A549 (cell line): ENCODE data around the gene RBM41. TPM values are rescaled to one million over a fixed set of nuclear protein-coding genes. Genes with fewer than 3 reads are reported as not detected.
A peak's percentile ranks its signal among the peaks of the same experiment; 100 is the strongest.

Experiments
- ATAC-seq, 2 experiments: fragments of 200-7000 bp in 1 of 2; fragments of >200 bp in 1 of 2; cut with Nextera tagmentation in 1 of 2; cut with Tn5 transposase in 1 of 2; 3 replicates each; pipeline versions ENCODE4 v1.8.0 to v1.9.1; 2018 to 2020; ENCODE audit warnings: mild to moderate bottlenecking in 1 of 2, moderate library complexity in 1 of 2
- CTCF ChIA-PET: fragments of 300-600 bp; sonication (Branson Sonifier 250); formaldehyde crosslinking; extraction: SDS; loops from one replicate; lab custom pipeline; 2021; ENCODE audit warnings: antibody characterized with exemption, inconsistent platforms; lab: Yijun Ruan, JAX
- POLR2A ChIA-PET: fragments of 350-600 bp; formaldehyde crosslinking; extraction: SDS; loops from one replicate; lab custom pipeline; 2021; ENCODE audit warnings: antibody characterized with exemption, inconsistent platforms; lab: Yijun Ruan, JAX
- DNase-seq, 2 experiments: peaks; one replicate each; pipeline versions ENCODE4 v3.0.0 to v3.0.0-alpha.2; 2011 to 2016; ENCODE audit warnings: low read depth in 1 of 2, low spot score in 1 of 2
- FAIRE-seq: peaks from 2 replicates; lab custom pipeline; 2011; peaks lifted over from hg19 to GRCh38; lab: Jason Lieb, UNC
- H3K27ac ChIP-seq, 2 experiments: fragments of >200 bp; sonication (Bioruptor Twin); formaldehyde crosslinking; 3 replicates each; pipeline ENCODE4 v1.5.1; 2016 to 2017
- H3K4me1 ChIP-seq: fragments of >200 bp; sonication (Bioruptor Twin); formaldehyde crosslinking; 3 replicates; pipeline ENCODE4 v1.6.1; 2016
- H3K4me2 ChIP-seq: fragments of >200 bp; sonication (Bioruptor Twin); formaldehyde crosslinking; 3 replicates; pipeline ENCODE4 v1.6.1; 2016
- H3K4me3 ChIP-seq: fragments of >200 bp; sonication (Bioruptor Twin); formaldehyde crosslinking; 3 replicates; pipeline ENCODE4 v1.5.1; 2016
- H3K9me3 ChIP-seq: fragments of >200 bp; sonication (Bioruptor Twin); formaldehyde crosslinking; 3 replicates; pipeline ENCODE4 v1.6.1; 2016
- CBX2 ChIP-seq: fragments of 200-600 bp; sonication (generic); IDR thresholded peaks from 2 replicates; pipeline ENCODE4 v1.6.1; 2016; ENCODE audit warnings: low read depth, mild to moderate bottlenecking, borderline replicate concordance
- CEBPB ChIP-seq, 2 experiments: fragments of >200 bp in 1 of 2; sonication (Bioruptor Twin) in 1 of 2; formaldehyde crosslinking in 1 of 2; IDR thresholded peaks; 2 replicates each; pipeline ENCODE4 v1.6.1; 2012 to 2016
- EHMT2 ChIP-seq: fragments of 200-600 bp; sonication (generic); IDR thresholded peaks from 2 replicates; pipeline ENCODE4 v1.6.1; 2016; ENCODE audit warnings: antibody characterized with exemption, low read depth, mild to moderate bottlenecking, moderate library complexity
- HDAC2 ChIP-seq: fragments of 200-600 bp; sonication (generic); IDR thresholded peaks from 2 replicates; pipeline ENCODE4 v1.6.1; 2016
- HEYL ChIP-seq: fragments of 250-450 bp; sonication (Bioruptor Pico); IDR thresholded peaks from 2 replicates; pipeline ENCODE4 v1.8.0; 2021; ENCODE audit warnings: mild to moderate bottlenecking, moderate library complexity
- HOXB5 ChIP-seq: fragments of 250-450 bp; sonication (Bioruptor Pico); IDR thresholded peaks from 2 replicates; pipeline ENCODE4 v1.5.0; 2020; ENCODE audit warnings: mild to moderate bottlenecking, moderate library complexity
- KDM1A ChIP-seq: fragments of 200-600 bp; sonication (generic); IDR thresholded peaks from 2 replicates; pipeline ENCODE4 v1.6.1; 2016; ENCODE audit warnings: low read depth, mild to moderate bottlenecking
- MAFK ChIP-seq: fragments of 450-650 bp; IDR thresholded peaks from 2 replicates; pipeline ENCODE4 v1.6.1; 2014; ENCODE audit not compliant: partially characterized antibody
- NFE2L2 ChIP-seq: fragments of 150-350 bp; conservative IDR thresholded peaks from 2 replicates; pipeline ENCODE4 v1.6.1; 2014; ENCODE audit warnings: low read length
- NPAS2 ChIP-seq: fragments of 250-450 bp; sonication (Bioruptor Pico); IDR thresholded peaks from 2 replicates; pipeline ENCODE4 v1.8.0; 2022; ENCODE audit warnings: mild to moderate bottlenecking, moderate library complexity, borderline replicate concordance
- PHF8 ChIP-seq: fragments of 200-600 bp; sonication (generic); IDR thresholded peaks from 2 replicates; pipeline ENCODE4 v1.6.1; 2016; ENCODE audit warnings: low read depth, mild to moderate bottlenecking, antibody characterized with exemption, moderate library complexity, borderline replicate concordance
- SMC3 ChIP-seq: fragments of >200 bp; sonication (Bioruptor Twin); formaldehyde crosslinking; IDR thresholded peaks from 3 replicates; pipeline ENCODE4 v1.6.1; 2018; ENCODE audit warnings: inconsistent platforms
- TFCP2L1 ChIP-seq: fragments of 250-450 bp; sonication (Bioruptor Pico); IDR thresholded peaks from 2 replicates; pipeline ENCODE4 v1.5.0; 2021; ENCODE audit warnings: mild to moderate bottlenecking
- WGBS: methylation state at CpG from one replicate; pipeline ENCODE4 v1.1.6; 2017; ENCODE audit errors: missing lambda C conversion rate; 5-methylcytosine and 5-hydroxymethylcytosine counted together
- polyA plus RNA-seq, 4 experiments: library from polyadenylated mRNA; depleted of rRNA in 3 of 4; stranded (reverse); fragments of >200 nt; fragmentation: RNase III in 1 of 4; extraction: RNeasy Plus Mini Kit Qiagen cat#74134 plus additional on column Dnase treatment in 1 of 4; gene quantifications; 2 replicates in 3 of 4; 3 replicates in 1 of 4; pipeline ENCODE4 v1.2.3, GENCODE V29; 2011 to 2017
- TF ChIP-seq, protein P1 (sequence below): fragments of 250-450 bp; sonication (Bioruptor Pico); IDR thresholded peaks from 2 replicates; pipeline ENCODE4 v1.5.0; 2021; ENCODE audit warnings: mild to moderate bottlenecking, moderate library complexity, borderline replicate concordance
- TF ChIP-seq, protein P2 (sequence below): fragments of 200-600 bp; sonication (generic); IDR thresholded peaks from 2 replicates; pipeline ENCODE4 v1.6.1; 2016; ENCODE audit warnings: antibody characterized with exemption, mild to moderate bottlenecking, moderate library complexity
- TF ChIP-seq, protein P3 (sequence below): IDR thresholded peaks from 2 replicates; pipeline ENCODE4 v1.6.1; 2012; ENCODE audit warnings: low read depth, borderline replicate concordance
- TF ChIP-seq, protein P4 (sequence below): fragments of >200 bp; sonication (Bioruptor Twin); formaldehyde crosslinking; IDR thresholded peaks from 2 replicates; pipeline ENCODE4 v1.6.1; 2016

RBM41 gene
- polyA plus RNA-seq, 2 of the 4 experiments (the other 2 are of a cell fraction), result 17.7 to 25.8 TPM

DNA sequence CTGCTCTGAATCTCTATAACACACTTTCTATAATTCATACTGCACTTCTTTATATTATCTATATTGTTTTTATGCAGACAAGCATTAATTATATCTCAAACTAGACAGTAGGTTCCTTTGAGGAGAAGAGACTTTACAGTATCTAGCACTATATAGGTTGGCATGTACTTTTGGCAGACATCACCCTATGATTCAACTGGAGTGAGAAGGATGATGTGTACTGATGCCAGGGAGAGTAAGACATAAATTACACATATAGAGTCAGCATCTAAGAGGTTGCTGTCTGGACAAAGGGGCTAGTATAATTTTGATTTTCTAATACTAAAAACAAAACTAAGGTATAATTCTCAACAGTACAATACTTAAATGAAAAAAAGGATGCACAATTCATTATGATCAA is 5.1 kb upstream of the RBM41 start:
- Histone ChIP-seq H3K9me3 (no peaks in the 10 kb centered on the region), H3K4me2 (0 out of 3 replicates have a peak overlapping the region, but pooled peaks have one; percentile 3), H3K4me3 (no peak overlapping the region), H3K4me1 (peaks cover 15% of the 10 kb centered on the region; the same call in 2 of the 3 replicates), H3K27ac (no peak overlapping the region)
- DNase-seq (no peak), ATAC-seq (no peak), FAIRE-seq (no peak)
- ChIA-PET POLR2A (no interaction called here), CTCF (no interaction called here)
- TF ChIP-seq, protein P1, sequence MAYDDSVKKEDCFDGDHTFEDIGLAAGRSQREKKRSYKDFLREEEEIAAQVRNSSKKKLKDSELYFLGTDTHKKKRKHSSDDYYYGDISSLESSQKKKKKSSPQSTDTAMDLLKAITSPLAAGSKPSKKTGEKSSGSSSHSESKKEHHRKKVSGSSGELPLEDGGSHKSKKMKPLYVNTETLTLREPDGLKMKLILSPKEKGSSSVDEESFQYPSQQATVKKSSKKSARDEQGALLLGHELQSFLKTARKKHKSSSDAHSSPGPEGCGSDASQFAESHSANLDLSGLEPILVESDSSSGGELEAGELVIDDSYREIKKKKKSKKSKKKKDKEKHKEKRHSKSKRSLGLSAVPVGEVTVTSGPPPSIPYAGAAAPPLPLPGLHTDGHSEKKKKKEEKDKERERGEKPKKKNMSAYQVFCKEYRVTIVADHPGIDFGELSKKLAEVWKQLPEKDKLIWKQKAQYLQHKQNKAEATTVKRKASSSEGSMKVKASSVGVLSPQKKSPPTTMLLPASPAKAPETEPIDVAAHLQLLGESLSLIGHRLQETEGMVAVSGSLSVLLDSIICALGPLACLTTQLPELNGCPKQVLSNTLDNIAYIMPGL (CRISPR knock-in tag), result no peak
- TF ChIP-seq NPAS2 (no peak), TFCP2L1 (CRISPR knock-in tag) (no peak), HEYL (CRISPR knock-in tag) (no peak), HOXB5 (CRISPR knock-in tag) (no peak), KDM1A (no peak), NFE2L2 (no peak), EHMT2 (no peak), PHF8 (no peak), HDAC2 (no peak)
- TF ChIP-seq, protein P2, sequence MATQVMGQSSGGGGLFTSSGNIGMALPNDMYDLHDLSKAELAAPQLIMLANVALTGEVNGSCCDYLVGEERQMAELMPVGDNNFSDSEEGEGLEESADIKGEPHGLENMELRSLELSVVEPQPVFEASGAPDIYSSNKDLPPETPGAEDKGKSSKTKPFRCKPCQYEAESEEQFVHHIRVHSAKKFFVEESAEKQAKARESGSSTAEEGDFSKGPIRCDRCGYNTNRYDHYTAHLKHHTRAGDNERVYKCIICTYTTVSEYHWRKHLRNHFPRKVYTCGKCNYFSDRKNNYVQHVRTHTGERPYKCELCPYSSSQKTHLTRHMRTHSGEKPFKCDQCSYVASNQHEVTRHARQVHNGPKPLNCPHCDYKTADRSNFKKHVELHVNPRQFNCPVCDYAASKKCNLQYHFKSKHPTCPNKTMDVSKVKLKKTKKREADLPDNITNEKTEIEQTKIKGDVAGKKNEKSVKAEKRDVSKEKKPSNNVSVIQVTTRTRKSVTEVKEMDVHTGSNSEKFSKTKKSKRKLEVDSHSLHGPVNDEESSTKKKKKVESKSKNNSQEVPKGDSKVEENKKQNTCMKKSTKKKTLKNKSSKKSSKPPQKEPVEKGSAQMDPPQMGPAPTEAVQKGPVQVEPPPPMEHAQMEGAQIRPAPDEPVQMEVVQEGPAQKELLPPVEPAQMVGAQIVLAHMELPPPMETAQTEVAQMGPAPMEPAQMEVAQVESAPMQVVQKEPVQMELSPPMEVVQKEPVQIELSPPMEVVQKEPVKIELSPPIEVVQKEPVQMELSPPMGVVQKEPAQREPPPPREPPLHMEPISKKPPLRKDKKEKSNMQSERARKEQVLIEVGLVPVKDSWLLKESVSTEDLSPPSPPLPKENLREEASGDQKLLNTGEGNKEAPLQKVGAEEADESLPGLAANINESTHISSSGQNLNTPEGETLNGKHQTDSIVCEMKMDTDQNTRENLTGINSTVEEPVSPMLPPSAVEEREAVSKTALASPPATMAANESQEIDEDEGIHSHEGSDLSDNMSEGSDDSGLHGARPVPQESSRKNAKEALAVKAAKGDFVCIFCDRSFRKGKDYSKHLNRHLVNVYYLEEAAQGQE, result no peak
- TF ChIP-seq, protein P3, sequence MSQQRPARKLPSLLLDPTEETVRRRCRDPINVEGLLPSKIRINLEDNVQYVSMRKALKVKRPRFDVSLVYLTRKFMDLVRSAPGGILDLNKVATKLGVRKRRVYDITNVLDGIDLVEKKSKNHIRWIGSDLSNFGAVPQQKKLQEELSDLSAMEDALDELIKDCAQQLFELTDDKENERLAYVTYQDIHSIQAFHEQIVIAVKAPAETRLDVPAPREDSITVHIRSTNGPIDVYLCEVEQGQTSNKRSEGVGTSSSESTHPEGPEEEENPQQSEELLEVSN, result no peak

DNA sequence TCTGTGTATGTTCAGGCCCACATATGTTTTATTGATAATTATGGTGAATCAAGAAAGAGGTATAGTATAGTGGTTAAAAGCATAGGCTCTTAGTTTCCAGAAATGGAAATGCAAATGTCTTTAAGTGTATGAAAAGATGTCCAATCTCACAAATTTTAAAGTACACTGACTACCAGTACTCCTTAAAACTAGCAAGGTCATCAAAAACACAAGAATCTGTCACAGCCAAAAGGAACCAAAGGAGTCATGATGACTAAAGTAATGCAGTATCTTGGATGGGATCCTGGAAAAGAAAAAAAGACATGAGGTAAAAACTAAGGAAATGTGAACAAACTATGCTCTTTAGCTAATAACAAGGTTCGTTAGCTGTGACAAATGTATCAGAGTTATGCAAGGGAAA is 661 bp upstream of the RBM41 start:
- H3K9me3 ChIP-seq, result no peaks in the 10 kb centered on the region
- DNase-seq, result no peak
- H3K27ac ChIP-seq, result peak overlapping the region in 1 of 2 experiments; percentile 51; a peak in 1 of 6 replicates
- WGBS, result 94% methylated on average over 1 of the region's 1 CpG
- ATAC-seq, result no peak
- no peak overlapping the region; the same call in 2 of the 3 replicates for H3K4me3 ChIP-seq
- ChIA-PET POLR2A (no interaction called here), CTCF (no interaction called here)
- H3K4me1 ChIP-seq, result peaks cover 21% of the 10 kb centered on the region; the same call in 2 of the 3 replicates
- peak overlapping the region; percentile 78 for H3K4me2 ChIP-seq
- FAIRE-seq, result no peak
- TF ChIP-seq CEBPB (IDR thresholded peaks at IDR 0.05) (no peak), MAFK (peak; percentile 86)
- TF ChIP-seq, protein P4, sequence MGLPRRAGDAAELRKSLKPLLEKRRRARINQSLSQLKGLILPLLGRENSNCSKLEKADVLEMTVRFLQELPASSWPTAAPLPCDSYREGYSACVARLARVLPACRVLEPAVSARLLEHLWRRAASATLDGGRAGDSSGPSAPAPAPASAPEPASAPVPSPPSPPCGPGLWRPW, result no peak
- TF ChIP-seq, all 56 proteins: peak for 1

DNA sequence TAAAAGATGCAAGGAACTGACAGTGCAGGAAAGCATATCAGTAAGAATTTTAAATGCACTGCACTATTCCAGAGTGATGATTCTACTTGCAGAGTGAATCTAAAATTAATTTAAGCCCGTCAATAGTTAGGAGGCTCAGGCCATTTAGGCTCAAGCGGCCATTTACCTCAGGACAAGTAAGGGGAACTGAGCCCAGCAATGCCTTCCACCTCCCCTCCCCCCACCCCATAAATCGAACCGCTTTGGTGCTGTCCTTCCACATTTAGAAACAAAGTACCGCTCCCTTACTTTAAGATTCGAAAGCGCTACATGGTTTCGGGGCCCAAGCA is 665 bp downstream of the RBM41 start:
- ATAC-seq, result no peak
- Histone ChIP-seq H3K4me2 (peak overlapping the region; percentile 78), H3K27ac (peak overlapping the region; percentile 84 to 93), H3K9me3 (no peaks in the 10 kb centered on the region), H3K4me3 (peak overlapping the region; percentile 73), H3K4me1 (peaks cover 13% of the 10 kb centered on the region; the same call in 1 of the 3 replicates)
- DNase-seq, result no peak
- TF ChIP-seq CBX2 (no peak), SMC3 (no peak), HEYL (CRISPR knock-in tag) (no peak)
- CTCF ChIA-PET, result no interaction called here
- no peak for FAIRE-seq
- POLR2A ChIA-PET, result interaction anchor here (1.2 kb wide), 1 partner anchor 154 kb away, joined by 3 read pairs; no protein-coding TSS in a partner anchor
- WGBS, result 6% methylated on average over 8 of the region's 8 CpGs
